ENCODE data around the gene SEZ6L2. TPM values are rescaled to one million over a fixed set of nuclear protein-coding genes. Genes with fewer than 3 reads are reported as not detected.

Gene SEZ6L2
- total and polyA plus RNA-seq, 2 of the 13 experiments (the other 11 are each of a cell fraction or from before 2014, with no cell fraction given): 14.9 to 16.9 TPM

GRCh38 chr16:29901607-29901945, 2.2 kb upstream of the SEZ6L2 start (continued):
- TF ChIP-seq ZBTB34 (CRISPR knock-in tag; IDR thresholded peaks at IDR 0.05) (0 out of 2 replicates have a peak, but pooled peaks have one; percentile 25), ZBTB10 (CRISPR knock-in tag; IDR thresholded peaks at IDR 0.05; ENCODE audit: borderline replicate concordance) (0 out of 2 replicates have a peak, but pooled peaks have one; percentile 1), ZFP91 (CRISPR knock-in tag; IDR thresholded peaks at IDR 0.05; ENCODE audit: borderline replicate concordance) (peak; percentile 33; the same call in 1 of the 2 replicates), ZMYM2 (CRISPR knock-in tag; IDR thresholded peaks at IDR 0.05) (no peak), SPEN (CRISPR knock-in tag; IDR thresholded peaks at IDR 0.05; ENCODE audit: low read depth) (0 out of 2 replicates have a peak, but pooled peaks have one; percentile 10), ZNF205 (CRISPR knock-in tag; IDR thresholded peaks at IDR 0.05) (no peak), MLLT10 (CRISPR knock-in tag; IDR thresholded peaks at IDR 0.05) (no peak), ZNF207 (IDR thresholded peaks at IDR 0.05; ENCODE audit: borderline replicate concordance) (no peak), ZNF687 (CRISPR knock-in tag; IDR thresholded peaks at IDR 0.05) (peak; percentile 49; the same call in 1 of the 2 replicates), HNRNPL (IDR thresholded peaks at IDR 0.05; ENCODE audit: low read depth, low read length) (peak; percentile 96), HIVEP1 (CRISPR knock-in tag; IDR thresholded peaks at IDR 0.05) (no peak), SRF (IDR thresholded peaks at IDR 0.05; ENCODE audit: low read depth, low read length) (no peak)

Measured in HepG2 (cell line).